HG03457 (cell line): ENCODE results near the gene FLOT1.

ENCODE experiments used
- ATAC-seq: cut with Tn5 transposase; IDR thresholded peaks from one replicate; pipeline ENCODE4 v1.9.1; 2021; ENCODE audit warnings: moderate number of reproducible peaks; ENCODE audit not compliant: unreplicated experiment

FLOT1 gene

DNA sequence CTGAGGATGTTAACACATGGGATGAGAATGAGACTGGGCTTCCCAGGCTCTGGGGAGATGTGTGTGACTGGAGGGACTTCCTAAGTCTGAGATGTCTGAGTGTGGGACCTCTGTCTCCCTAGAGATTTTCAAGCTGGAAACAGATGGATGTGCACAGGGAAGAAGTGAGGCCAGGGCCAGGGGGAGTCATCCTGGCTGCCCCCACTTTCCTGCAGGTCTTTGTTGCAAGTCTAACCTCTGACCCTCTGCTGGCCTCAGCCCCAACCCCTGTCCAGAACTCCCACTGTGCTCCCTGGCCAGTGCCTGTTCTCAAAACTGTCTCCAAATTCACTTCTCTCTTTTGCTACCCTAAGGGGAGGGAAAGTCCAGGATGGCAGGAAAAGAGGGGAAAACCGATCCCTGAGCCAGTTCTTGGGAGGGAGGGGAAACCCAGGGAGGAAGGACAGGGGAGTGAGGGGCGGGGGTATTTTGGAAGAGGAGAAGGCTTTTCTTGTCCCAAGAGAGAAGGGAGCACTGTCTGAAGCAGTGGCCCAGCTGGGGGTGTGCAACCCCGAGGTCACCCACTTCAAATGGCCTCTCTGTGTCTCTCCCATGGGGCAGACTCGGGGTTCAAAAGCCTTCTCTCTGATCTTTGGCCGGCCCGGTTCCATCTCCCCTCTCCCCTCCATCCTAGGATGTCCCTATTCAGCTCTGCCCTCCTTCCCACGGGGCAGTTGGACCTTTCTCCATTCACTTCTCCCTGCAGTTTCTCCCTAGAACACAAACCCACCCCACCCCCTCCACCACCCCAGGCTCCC, 59.1 kb downstream of the FLOT1 start:
- no peak for ATAC-seq

DNA sequence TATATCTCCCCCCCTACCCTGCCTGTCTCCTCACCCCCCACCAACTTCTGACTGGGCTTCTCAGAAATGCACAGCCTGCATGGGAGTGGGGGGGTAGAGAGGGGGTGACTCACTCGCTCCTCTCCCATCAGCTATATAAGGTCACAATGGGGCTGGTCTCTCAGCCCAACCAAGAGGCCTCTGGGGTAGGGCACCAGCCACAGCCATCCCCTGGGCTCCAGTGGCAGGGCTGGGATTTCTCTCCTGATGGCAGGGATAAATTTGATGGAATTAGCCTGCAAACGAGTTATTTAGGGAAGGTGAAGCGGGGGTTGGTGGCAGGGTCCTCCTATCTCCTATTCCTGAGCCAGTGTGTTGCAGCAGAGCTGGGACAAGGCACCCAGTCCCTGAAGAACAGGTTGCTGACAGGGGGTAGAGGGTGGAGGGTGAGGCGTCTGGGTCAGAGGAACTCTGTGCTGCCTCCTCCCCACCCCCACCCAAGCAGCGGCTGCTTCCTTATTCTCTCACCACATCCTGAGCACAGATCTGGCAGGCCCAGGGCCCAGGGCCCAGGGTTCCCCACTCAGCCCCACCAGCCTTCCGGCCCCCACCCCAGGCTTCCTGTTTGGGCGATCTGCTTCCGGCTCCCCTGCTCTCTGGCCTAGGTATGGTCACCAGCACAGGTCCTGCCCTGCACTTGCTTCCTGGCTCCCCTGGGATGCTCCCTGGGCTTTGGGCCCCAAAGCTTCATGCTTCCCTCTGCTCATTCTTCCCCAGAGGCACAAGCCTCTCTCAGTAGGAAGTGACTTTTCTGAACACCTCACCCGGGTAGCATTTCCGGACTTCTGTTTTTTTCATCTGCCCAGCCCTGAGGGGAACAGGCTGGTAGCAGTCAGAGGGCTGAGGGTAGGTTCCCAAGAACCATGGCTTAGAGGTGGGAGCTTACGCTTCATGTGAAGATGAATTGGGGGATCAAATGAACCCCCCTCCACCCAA, 60.1 kb downstream of the FLOT1 start:
- ATAC-seq: peak; percentile 32

DNA sequence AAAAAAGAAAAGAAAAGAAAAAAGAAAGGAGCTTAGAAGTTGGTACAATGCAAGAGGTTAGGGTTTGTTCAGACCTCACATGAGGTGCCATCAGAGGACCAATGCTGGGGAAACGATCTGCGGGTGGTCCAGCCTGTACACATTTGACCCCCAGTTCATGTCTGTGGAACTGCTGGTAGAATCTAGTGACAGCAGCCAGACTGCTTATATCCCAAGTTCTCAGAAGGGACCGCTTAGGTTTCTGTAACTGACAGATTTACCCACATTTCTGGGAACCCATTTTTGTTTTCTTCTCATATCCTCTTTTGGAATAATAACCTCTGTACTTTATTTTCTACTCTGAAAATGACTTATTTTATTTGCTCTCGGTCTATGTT, 60.7 kb downstream of the FLOT1 start:
- no peak for ATAC-seq

DNA sequence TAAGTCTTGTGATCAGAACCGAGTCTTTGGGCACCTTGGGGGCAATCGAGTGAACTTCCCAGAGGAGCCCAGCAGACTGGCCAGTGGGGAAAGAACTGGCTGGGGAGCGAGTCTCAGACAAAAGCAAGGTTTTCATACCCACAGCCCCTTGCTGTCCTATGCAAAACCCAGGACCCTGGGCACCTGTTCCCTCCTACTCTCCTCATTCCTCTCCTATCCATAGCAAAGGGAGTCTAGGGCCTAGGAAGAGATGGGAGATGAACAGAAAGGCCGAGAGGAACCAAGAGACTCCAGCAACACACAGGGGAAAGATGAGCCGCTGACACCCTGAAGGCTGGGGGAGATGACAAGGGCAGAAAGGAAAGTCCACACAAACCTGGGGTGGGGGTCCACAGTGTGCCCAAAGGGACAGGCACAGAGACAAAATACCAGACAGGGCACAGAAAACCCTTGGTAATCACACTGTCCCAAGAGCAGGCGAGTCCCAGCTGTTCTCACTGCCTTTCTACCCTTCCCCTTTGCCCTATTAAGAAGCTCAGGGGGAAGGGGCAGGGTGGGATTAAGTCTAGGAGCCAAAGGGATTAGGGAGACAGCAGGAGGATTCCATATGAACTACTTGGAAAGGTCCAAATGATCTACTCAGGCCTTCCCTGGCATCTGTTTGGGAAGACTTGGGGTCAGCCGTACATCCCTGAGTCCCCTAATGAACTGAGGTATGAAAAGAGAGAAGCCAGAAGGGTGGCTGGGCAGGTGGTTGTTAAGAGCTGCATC, 62.5 kb downstream of the FLOT1 start:
- ATAC-seq: no peak

DNA sequence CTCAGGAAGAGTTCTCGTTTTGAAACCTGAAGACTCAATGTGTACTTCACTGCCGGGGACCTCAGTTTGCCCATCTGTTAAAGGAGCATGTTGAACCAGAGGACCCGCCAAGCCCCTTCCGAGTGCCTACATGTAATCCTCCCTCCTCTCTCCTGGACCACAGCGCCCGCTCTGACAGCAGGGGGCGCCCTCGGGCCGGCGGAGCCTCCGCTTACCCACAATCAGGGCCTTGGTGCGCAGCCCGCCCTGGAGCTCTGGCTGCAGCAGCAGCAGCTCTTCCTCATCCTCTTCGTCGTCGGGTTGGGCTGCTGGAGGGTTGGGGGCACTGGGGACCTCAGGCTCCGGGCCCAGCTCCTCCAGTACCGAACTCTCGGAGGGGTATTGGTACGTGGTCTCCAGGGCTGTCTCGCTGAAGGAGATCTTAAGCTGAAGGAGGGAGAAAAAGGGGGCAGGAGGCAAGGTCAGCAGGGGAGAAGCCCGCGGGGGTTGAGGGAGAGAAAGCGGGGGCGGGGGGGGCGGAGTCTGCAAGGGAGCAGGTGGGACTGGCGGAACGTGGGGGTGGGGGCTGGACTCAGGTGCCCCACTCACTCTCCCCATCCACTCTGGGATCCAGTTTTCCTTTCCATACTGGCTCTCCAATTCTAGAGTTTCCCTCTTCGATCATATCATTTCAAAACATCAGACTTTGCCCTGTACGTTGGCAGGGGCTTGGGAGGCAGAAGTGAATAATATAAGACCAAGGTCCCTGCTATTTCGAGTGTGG, 63.3 kb downstream of the FLOT1 start:
- no peak for ATAC-seq
